SJCRH30 (cell line): ENCODE data around the gene FBXO24. TPM values are rescaled to one million over a fixed set of nuclear protein-coding genes. Genes with fewer than 3 reads are reported as not detected.

ENCODE experiments used
- DNase-seq, 2 experiments: peaks; one replicate each; pipeline ENCODE4 v3.0.0-alpha.2; 2015 to 2020
- H3K27ac ChIP-seq: fragments of 250-450 bp; sonication (Bioruptor Pico); 2 replicates; pipeline ENCODE4 v1.5.1; 2020; ENCODE audit warnings: mild to moderate bottlenecking, moderate library complexity
- H3K27me3 ChIP-seq: fragments of 250-450 bp; sonication (Bioruptor Pico); 2 replicates; pipeline ENCODE4 v1.5.1; 2020; ENCODE audit warnings: mild to moderate bottlenecking, moderate library complexity
- H3K36me3 ChIP-seq: fragments of 250-450 bp; sonication (Bioruptor Pico); 2 replicates; pipeline ENCODE4 v1.5.1; 2020; ENCODE audit warnings: mild to moderate bottlenecking, moderate library complexity
- H3K4me1 ChIP-seq: fragments of 250-450 bp; sonication (Bioruptor Pico); 2 replicates; pipeline ENCODE4 v1.5.1; 2020; ENCODE audit warnings: mild to moderate bottlenecking, moderate library complexity
- H3K4me3 ChIP-seq: fragments of 250-450 bp; sonication (Bioruptor Pico); 2 replicates; pipeline ENCODE4 v1.5.1; 2020; ENCODE audit warnings: mild to moderate bottlenecking, moderate library complexity
- H3K9me3 ChIP-seq: fragments of 250-450 bp; sonication (Bioruptor Pico); replicated peaks from 2 replicates; pipeline ENCODE4 v1.5.1; 2020; ENCODE audit warnings: mild to moderate bottlenecking, moderate library complexity
- total RNA-seq: library from RNA; depleted of rRNA; stranded (reverse); fragments of >200 nt; shearing (Covaris generic); gene quantifications from 2 replicates; pipeline ENCODE4 v1.2.3, GENCODE V29; 2014

Gene FBXO24
- total RNA-seq, 1 experiment from 2014 or later: not detected

DNA sequence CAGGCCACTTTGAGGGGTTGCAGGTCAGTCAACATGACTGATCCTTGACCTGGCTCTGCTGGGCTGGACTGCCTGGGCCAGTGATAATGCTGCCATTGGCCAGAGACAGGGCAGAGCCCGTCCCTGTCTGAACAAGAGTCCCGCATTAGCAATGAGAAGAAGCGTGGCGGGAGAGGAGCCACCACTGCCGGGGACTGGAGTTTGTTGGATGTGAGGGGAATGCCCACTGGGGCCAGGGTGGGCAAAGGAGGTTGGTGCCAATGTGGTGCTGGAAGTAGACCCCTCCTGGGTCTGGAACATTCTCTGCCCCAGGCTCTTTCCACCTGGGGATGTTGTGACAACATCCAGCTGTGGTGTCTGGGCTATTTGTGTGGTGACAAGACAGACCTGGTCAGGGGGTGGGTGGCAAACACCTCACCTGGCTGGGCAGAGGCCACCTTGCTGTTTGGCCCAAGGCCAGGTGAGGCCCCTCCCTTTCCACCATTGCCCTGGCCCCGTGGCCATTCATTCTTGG lies 20.1 kb upstream of the FBXO24 start:
- no peak overlapping the region for H3K27ac ChIP-seq
- no peaks in the 10 kb centered on the region for H3K36me3 ChIP-seq
- H3K27me3 ChIP-seq: no peaks in the 10 kb centered on the region
- H3K9me3 ChIP-seq: no peaks in the 10 kb centered on the region
- H3K4me1 ChIP-seq: peaks cover 9% of the 10 kb centered on the region; the same call in 1 of the 2 replicates
- no peak overlapping the region for H3K4me3 ChIP-seq
- no peak for DNase-seq

DNA sequence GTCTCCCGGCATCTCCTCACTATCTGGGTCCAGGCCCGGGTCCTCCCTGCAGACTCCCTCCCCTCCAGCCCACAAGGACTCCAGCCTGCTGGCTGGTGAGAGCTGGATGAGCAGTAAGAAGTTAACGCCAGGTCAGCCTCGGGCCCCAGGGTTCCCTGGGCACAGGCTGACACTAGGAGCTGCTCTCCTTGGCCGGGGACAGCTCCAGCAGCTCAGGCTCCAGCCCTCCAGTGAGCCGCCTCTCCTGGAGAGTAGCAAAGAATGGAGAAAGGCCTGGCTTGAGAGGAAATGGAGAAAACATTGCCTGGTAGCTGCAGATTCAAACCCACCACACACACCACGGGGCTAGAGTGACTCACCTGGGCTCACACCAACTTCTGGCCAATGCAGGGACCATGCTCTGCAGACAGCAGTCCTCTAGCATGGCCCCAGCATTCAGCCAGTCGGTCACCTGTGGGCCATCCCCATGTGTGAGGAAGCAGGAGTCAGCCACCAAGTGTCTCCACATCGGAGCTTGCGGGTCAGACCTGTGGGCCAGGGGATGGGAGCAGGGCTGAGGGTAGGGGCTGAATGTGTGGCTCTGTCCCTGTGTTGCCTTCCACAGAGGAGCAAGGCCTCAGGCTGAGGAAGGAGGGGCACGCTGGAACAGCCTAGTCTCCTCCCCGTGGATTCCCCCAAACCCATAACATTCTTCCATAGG lies 18.9 kb upstream of the FBXO24 start:
- no peaks in the 10 kb centered on the region for H3K27me3 ChIP-seq
- no peaks in the 10 kb centered on the region for H3K9me3 ChIP-seq
- no peak overlapping the region for H3K4me3 ChIP-seq
- H3K4me1 ChIP-seq: peaks cover 9% of the 10 kb centered on the region; the same call in 1 of the 2 replicates
- no peak for DNase-seq
- no peaks in the 10 kb centered on the region for H3K36me3 ChIP-seq
- no peak overlapping the region for H3K27ac ChIP-seq

DNA sequence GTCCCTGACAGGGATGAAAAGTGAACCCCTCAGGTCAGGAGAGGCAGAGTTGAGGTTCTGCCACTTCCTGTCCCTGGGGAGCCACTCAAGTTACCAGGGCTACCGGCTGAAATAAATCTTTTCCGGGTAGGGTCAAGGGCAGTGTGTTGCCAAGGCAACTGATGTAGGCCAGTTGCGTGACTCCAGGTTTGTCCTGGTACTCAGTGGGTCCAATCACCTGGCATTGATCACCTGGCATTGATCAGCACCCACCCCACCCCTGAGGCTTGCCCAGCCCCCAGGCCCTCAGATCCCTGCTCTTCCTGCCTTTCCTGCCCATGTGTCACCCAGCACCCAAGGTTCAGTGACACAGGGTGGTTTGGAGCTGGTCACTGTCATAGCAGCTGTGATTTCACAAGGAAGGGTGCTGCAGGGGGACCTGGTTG lies 18.4 kb upstream of the FBXO24 start:
- Histone ChIP-seq H3K4me1 (peaks cover 9% of the 10 kb centered on the region; the same call in 1 of the 2 replicates), H3K9me3 (no peaks in the 10 kb centered on the region), H3K27me3 (no peaks in the 10 kb centered on the region), H3K36me3 (no peaks in the 10 kb centered on the region), H3K4me3 (no peak overlapping the region), H3K27ac (no peak overlapping the region)
- DNase-seq: peak in 1 of 2 experiments; percentile 45

DNA sequence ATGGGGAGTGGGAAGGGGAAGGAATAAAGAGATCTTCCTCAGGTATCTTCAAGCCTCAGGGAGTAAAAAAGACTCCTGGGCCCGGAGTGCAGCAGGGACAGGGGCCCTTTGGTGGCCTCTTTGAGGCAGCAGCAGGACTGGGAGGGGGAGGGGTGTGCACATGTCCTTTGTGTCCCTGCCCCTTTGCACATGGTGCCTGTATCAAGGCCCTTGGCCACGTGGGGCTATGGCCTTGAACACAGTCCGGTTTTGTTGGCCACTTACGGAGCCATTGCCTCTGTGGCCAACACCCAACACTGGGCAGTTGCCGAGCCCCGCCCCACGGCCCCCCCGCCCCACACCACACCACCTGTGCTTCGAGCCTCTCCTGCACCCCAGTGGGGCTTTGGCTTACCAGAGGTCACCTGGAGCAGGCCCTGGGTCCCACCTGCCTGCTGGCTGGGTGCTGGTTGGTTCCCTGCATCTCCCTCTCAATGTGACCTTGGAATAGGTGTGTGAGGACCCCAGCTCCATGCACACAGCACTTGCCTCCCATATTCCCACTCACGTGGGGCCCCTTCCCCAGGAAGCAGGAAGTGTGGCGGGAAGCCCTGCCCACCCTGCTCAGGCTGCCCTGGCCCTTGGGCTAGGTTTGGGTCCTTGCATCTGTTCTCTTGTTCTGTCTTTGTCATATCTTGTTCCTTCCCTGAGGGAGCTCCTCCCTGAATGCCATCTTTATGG lies 17.8 kb upstream of the FBXO24 start:
- no peak for DNase-seq
- no peak overlapping the region for H3K4me3 ChIP-seq
- no peak overlapping the region for H3K27ac ChIP-seq
- H3K36me3 ChIP-seq: no peaks in the 10 kb centered on the region
- peaks cover 9% of the 10 kb centered on the region; the same call in 1 of the 2 replicates for H3K4me1 ChIP-seq
- H3K9me3 ChIP-seq: no peaks in the 10 kb centered on the region
- H3K27me3 ChIP-seq: no peaks in the 10 kb centered on the region

DNA sequence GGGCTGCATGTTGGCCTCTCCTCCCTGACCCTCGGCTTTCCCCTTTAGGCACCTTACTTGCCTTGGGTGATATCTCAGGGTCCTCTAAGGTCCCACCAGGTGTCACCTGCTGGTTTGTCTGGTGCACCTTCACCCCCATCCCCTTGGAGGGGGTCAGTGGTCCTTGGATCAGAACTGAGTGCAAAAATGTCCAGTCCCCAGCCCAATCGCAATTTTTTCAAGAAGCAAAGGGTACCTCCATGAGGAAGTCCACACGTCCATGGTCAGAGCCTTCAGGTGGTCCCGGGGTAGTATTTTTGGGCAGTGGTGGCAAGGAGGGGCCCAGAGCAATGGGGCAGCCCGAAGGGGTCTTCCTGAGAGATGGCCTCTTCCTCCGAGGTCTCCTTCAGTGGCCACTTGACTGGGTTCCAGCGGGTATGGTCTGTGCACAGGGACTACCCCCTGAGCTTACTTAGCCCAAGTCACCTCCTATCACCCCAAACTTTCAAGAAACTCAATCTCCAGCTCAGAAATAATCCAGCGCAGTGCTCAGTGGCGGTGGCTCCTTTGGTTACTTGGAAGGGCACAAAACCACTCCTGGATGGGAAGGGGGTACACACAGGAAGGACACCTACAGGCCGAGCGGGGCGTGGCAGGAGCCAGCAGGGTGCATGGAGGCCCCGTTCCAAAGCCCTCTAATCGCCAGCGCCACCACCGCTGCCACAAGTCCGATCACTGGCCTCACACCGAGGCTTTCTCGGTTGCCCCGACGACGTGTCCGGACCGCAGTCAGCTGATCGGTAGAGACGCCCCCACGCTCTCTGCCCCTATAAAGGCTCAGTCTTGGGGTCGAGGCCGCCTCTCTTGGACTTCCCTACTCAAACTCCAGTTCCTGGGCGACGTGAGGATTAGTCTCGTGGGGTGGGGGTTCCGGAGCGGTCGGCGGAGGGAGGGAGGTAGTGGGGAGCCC lies 17.0 kb upstream of the FBXO24 start:
- peaks cover 9% of the 10 kb centered on the region; the same call in 1 of the 2 replicates for H3K4me1 ChIP-seq
- H3K27me3 ChIP-seq: no peaks in the 10 kb centered on the region
- no peaks in the 10 kb centered on the region for H3K9me3 ChIP-seq
- H3K4me3 ChIP-seq: no peak overlapping the region
- DNase-seq: peak in 1 of 2 experiments; percentile 36
- H3K36me3 ChIP-seq: no peaks in the 10 kb centered on the region; the same call in 1 of the 2 replicates
- no peak overlapping the region for H3K27ac ChIP-seq

DNA sequence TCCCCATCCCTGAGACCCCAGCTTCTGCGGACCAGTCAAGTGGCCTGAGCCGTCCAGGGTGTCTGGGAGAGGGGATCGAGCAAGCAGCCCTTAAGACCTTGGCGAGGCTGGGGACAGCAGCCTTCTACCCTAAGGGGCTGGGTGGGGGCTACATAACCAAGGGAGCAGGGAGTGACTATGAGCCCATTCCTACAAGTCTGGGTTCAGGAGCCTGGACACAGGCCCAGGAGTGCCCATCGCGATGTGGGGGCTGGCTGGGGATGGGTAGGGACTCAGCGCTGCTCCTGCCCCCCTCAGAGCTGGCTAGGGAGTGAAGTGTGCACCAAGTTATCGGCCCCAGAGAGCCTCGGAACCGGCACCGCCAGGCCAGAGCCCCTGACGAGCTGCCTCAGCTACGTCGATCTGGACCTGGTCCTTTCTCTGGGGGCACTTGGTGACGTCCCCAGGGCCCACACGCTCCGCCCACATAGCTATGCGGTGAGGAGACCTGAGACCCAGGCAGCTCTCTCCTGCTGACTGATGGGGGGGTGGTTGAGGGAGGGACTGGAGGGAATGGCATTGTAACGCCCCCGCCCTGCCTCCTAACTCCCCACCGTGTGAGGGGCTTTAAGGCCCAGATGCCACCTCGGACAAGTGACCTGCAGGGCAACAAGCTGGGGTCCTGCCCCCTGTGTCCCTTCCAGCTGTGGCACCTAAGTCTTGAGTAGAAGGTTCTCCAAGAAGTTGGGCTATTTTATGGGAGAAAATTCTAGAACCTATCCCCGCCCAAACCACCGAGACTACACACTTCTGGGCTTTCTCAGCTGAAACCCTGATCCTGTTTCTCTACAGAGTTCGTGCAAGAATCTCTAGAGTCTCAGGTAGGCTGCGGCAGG lies 14.9 kb upstream of the FBXO24 start:
- H3K9me3 ChIP-seq: no peaks in the 10 kb centered on the region
- no peaks in the 10 kb centered on the region for H3K27me3 ChIP-seq
- no peak overlapping the region for H3K4me3 ChIP-seq
- H3K36me3 ChIP-seq: peaks cover 16% of the 10 kb centered on the region
- H3K4me1 ChIP-seq: peaks cover 9% of the 10 kb centered on the region; the same call in 1 of the 2 replicates
- no peak for DNase-seq
- H3K27ac ChIP-seq: no peak overlapping the region

DNA sequence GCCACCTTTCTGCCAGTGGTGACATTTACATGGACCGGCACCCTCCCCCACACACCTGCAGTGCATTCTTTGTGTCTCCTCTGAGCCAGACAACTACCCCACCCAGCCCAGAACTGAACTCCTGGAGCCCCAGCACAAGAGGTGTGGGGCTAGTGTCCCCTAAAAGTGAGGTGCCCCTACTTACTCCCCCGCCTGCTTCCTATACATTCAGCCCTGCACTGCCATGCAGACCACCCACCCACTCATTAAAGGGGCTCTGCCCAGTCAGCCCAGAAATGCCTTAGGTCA lies 14.4 kb upstream of the FBXO24 start:
- H3K4me1 ChIP-seq: peaks cover 9% of the 10 kb centered on the region; the same call in 1 of the 2 replicates
- no peaks in the 10 kb centered on the region for H3K9me3 ChIP-seq
- H3K36me3 ChIP-seq: peaks cover 19% of the 10 kb centered on the region
- no peaks in the 10 kb centered on the region for H3K27me3 ChIP-seq
- DNase-seq: no peak
- no peak overlapping the region for H3K4me3 ChIP-seq
- H3K27ac ChIP-seq: no peak overlapping the region

DNA sequence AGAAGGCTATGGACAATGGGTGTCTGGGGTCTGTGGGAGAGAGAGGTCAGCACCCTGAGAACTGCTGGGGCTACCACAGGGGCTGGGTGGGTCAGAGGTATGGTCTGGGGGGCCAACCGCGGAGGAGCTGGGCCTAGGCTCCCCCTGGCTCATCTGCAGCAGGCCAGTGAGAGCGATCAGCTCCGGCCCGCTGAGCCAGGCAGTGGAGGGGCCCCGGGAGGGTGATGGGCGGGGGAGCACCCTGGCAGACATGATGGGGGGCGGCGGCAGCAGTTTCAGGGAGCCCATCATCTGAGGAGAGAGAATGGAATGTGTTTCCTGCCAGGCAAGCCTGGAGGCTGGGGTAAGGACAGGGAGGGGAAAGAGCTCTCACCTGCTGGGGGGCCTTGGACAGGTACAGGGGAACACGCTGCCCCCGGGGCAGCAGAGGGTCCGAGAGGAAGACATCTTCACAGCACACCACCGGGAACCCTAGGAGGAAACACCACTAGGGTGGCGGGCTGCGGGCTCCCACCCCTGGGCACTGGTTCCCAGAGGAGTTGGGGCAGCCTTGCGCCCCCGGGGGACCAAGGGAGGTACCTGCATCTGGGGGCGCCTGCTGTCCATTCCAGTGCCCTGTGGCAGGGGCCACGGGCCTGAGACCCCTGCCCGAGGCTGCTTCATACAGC lies 13.7 kb upstream of the FBXO24 start:
- Histone ChIP-seq H3K36me3 (peaks cover 19% of the 10 kb centered on the region), H3K9me3 (no peaks in the 10 kb centered on the region), H3K27me3 (no peaks in the 10 kb centered on the region), H3K27ac (no peak overlapping the region), H3K4me1 (peaks cover 7% of the 10 kb centered on the region; the same call in 1 of the 2 replicates), H3K4me3 (no peak overlapping the region)
- no peak for DNase-seq

DNA sequence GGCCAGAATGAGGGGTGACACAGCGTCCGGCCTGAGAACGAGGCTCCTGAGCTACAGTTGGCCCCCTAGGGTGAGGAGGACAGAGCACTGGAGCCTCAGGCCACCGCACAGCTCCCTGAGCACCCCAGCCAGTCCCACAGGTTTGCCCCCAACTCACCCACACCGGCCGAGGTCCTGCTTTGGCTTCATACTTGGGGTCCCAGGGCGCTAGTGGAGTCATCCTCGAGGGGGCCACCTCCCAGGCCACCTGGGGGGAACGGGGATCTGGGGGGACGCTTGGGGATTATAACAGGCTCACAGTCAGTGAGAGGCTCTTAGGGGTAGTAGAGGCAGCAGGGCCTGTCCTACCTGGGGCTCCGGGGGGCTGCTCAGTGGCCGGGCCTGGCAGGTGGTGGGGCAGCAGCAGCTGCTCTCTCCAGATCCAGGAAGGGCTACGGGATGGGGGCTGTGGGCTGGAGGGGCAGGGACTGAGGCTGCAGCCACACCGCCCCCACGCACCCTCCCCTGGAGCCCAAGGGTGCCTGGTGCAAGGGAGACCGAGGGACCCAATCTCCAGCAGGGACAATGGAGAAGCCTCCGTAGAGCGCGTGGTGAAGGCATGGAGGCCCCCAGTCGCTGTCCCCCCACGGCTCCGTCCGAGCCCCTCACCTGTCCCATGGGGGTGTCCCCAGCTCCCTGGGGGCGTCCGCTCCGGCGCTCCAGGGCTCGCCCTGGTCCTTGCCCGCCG lies 13.0 kb upstream of the FBXO24 start:
- H3K4me1 ChIP-seq: peaks cover under 1% of the 10 kb centered on the region; the same call in 1 of the 2 replicates
- no peak overlapping the region for H3K27ac ChIP-seq
- peaks cover 25% of the 10 kb centered on the region for H3K36me3 ChIP-seq
- no peak overlapping the region for H3K4me3 ChIP-seq
- no peaks in the 10 kb centered on the region for H3K9me3 ChIP-seq
- H3K27me3 ChIP-seq: no peaks in the 10 kb centered on the region
- no peak for DNase-seq

DNA sequence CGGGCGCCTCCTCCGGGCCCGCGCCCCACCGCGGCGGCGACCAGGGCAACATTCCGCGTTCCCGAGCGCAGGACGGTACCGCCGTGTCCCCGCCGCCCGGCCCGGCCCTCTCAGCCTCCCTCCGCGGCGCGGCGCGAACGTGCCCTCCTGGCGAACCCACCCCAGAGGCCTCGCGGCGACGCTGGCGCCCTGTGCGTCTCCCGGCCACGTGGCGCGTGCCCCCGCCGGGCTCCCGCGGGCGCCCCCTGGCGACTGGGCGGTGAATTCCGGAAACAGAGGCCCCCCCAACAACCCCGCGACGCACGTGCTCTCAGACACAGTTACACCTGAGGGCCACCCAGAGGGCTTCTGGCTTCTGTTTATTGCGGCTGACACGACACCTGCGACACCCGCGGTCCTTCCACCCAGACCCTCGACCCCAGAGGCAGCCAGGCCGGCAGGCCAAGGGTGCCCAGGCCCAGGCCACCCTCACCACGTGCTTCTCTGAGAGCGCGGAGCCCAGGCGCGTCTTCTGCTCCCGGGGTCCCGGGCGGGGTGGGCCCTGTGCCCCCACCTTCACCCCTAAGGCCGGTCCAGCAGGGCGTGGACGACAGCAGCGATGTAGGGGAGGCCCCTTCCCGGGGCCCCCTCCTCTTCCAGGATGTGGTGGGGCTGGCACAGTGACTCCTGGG lies 12.3 kb upstream of the FBXO24 start, which contains the start of gene SAP25:
Gene SAP25 (minus strand): TSS at position 210 of the 671 bp plus-strand sequence. CDS start 158 bp downstream, at position 52.
- Histone ChIP-seq H3K4me3 (no peak within 1 kb of the TSS), H3K27me3 (no peaks in the 10 kb centered on the region), H3K36me3 (peaks cover 32% of the 10 kb centered on the region), H3K4me1 (no peaks in the 10 kb centered on the region), H3K9me3 (no peaks in the 10 kb centered on the region), H3K27ac (no peak within 1 kb of the TSS)
- no peak for DNase-seq

DNA sequence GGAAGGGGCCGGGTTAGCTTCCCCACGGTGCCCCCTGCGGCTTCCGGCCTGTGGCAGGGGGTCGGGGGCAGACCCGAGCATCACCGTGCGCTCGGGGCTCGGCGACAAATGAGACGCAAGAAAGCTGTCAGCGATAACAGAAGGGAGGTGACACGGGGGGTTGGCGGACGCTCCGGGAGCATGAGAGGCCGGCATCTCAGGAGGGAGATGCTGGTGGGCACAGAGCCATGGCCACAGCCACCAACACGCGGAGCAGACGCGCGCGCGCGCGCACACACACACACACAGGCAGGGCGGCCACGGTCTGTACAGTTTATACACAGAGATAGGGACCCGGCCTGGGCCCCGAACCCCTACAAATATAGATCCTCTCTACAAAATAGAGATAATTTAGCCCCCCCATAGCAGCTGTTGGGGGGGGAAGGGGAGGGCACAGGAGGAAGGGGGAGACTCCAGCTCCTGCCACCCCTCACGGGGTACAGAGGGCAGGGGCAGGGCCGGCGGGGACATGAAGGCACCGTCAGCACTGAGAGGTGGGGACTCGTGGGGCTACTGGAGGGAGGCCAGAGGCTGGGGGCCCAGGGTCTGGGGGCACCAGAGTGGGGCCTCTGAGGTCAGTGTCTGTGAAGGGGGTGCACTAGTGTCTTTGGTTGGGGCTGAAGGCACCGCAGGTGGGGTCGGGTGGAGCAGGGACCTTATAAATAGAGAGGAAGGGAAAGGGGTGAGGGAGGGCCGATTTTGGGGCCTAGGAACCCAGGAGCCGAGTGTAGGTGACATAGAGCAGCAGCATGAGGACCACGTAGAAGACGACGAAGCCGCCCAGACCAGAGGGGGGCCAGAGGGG lies 11.5 kb upstream of the FBXO24 start:
- H3K27me3 ChIP-seq: no peaks in the 10 kb centered on the region
- no peak overlapping the region for H3K4me3 ChIP-seq
- no peak overlapping the region for H3K27ac ChIP-seq
- H3K9me3 ChIP-seq: no peaks in the 10 kb centered on the region
- peaks cover 35% of the 10 kb centered on the region for H3K36me3 ChIP-seq
- H3K4me1 ChIP-seq: no peaks in the 10 kb centered on the region
- DNase-seq: no peak

DNA sequence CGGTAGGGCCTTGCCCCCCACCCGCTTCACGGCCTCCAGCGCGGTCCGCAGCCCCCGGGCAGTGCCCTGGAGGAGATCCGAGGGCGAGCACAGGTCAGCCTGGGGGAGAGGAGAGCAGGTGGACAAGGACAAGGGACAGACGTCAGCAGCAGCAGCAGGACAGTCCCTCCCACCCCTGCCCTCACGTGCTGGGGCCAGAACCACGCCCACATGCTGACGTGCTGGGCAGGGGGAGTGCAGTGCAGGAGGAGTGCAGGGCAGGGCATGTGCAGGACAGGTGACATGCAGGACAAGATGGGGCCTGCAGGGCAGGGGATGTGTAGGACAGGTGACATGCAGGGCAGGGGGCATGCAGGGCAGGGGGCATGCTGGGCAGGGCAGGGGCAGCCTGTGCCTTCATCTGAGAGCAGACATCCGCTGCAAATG lies 10.9 kb upstream of the FBXO24 start:
- Histone ChIP-seq H3K36me3 (peaks cover 40% of the 10 kb centered on the region), H3K9me3 (no peaks in the 10 kb centered on the region), H3K4me1 (no peaks in the 10 kb centered on the region), H3K4me3 (no peak overlapping the region), H3K27me3 (no peaks in the 10 kb centered on the region), H3K27ac (no peak overlapping the region)
- no peak for DNase-seq
